Esophagus squamous epithelium (tissue), 4 donors: ENCODE results near the gene HS3ST2.

Experiments
- CTCF ChIP-seq, 6 experiments: fragments of 450-650 bp in 4 of 6; fragments of 200-600 bp in 2 of 6; sonication (generic) in 2 of 6; IDR thresholded peaks; one replicate each; pipeline ENCODE4 v1.5.1; 2016 to 2019; ENCODE audit warnings: antibody characterized with exemption in 6 of 6, mild to moderate bottlenecking in 4 of 6, moderate library complexity in 4 of 6
- POLR2A ChIP-seq, 4 donors: fragments of 450-650 bp; IDR thresholded peaks; one replicate each; pipeline ENCODE4 v1.6.1; 2017; ENCODE audit warnings: antibody characterized with exemption in 4 of 4, mild to moderate bottlenecking in 4 of 4, moderate library complexity in 3 of 4

- TF ChIP-seq CTCF (IDR thresholded peaks at IDR 0.05) = no peak
- TF ChIP-seq POLR2A (IDR thresholded peaks at IDR 0.05) = no peak
These were observed 54.7 kb downstream of the HS3ST2 start for GRCh38 chr16:22868593-22869224.
